Measurements from ENCODE around the gene EEFSEC. TPM values are rescaled to one million over a fixed set of nuclear protein-coding genes. Genes with fewer than 3 reads are reported as not detected.

EEFSEC gene
- total and polyA plus RNA-seq, 2 of the 8 experiments (the other 6 are each of a cell fraction or from before 2014, with no cell fraction given), result 13.1 to 19.8 TPM

DNA sequence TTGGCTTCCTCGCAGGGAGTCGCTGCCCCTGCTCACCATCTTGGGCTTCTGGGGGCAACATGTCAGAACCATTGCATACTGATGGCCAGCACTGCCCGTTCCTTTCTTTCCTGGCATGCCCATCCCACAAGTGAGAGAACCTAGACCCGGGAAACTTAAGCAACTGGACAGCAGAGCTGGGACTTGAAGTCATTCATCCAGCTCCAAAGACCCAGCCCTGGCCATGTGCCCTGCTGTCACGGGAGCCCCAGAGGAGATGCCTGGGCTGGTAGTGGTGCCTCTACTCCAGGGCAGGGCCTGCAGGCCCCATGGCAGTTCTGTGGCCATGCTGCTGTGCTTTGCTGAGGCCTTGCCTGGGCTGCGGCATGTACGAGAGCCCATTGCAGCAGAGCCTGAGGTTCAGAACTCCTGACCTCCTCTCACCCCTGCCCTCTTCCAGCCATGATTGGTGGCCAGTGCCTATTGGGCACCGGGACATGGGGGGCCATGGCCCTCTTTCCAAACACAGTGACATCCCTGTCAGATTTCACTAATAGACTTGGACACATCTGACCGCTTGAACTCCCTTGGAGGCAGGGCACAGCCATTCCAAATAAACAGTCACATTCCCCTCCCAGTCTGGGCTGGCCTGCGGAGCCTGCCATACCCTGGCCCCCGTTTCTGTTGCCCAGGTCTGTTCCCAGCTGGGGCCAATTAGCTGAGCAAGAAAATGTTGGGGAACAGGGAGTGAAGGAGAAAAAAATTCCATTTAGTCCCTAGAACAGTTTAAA is 115.9 kb downstream of the EEFSEC start (continued):
- TF ChIP-seq SIN3A (conservative IDR thresholded peaks at IDR 0.05 in 1 of 2, IDR thresholded peaks at IDR 0.05 in 1 of 2; ENCODE audit: low read depth in 1 of 2, low read length in 2 of 2) (no peak), ZNF274 (IDR thresholded peaks at IDR 0.05; ENCODE audit: borderline replicate concordance, extremely low read depth, low read length) (no peak), TAF1 (IDR thresholded peaks at IDR 0.05; ENCODE audit: low read depth, low read length) (no peak), POLR2A (IDR thresholded peaks at IDR 0.05; ENCODE audit: control extremely low read depth in 1 of 2, low read depth in 2 of 2, low read length in 2 of 2) (no peak)
- TF ChIP-seq, protein P1, sequence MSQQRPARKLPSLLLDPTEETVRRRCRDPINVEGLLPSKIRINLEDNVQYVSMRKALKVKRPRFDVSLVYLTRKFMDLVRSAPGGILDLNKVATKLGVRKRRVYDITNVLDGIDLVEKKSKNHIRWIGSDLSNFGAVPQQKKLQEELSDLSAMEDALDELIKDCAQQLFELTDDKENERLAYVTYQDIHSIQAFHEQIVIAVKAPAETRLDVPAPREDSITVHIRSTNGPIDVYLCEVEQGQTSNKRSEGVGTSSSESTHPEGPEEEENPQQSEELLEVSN (IDR thresholded peaks at IDR 0.05), result no peak
